Activated T-cell treated with anti-CD3 and anti-CD28 coated beads, Interleukin-2, amount 50 U/mL, for 48 hours (primary cell): ENCODE measurements around the gene ASCC3.
A peak's percentile ranks its signal among the peaks of the same experiment; 100 is the strongest.

Experiments used
- DNase-seq, 2 experiments: peaks; one replicate each; pipeline ENCODE4 v3.0.0-alpha.2; 2020

ASCC3 gene

GRCh38 chr6:100488244-100488643, 392.9 kb downstream of the ASCC3 start:
- DNase-seq: no peak

- DNase-seq: no peak
Observed at GRCh38 chr6:100487638-100488037, 393.5 kb downstream of the ASCC3 start.

- no peak for DNase-seq
Observed at GRCh38 chr6:100485268-100485667, 395.9 kb downstream of the ASCC3 start.

GRCh38 chr6:100484474-100484873, 396.7 kb downstream of the ASCC3 start:
- no peak for DNase-seq

GRCh38 chr6:100482698-100483097, 398.4 kb downstream of the ASCC3 start:
- no peak for DNase-seq

GRCh38 chr6:100479179-100480035, 401.7 kb downstream of the ASCC3 start:
- no peak for DNase-seq

GRCh38 chr6:100475554-100476320, 405.4 kb downstream of the ASCC3 start:
- no peak for DNase-seq

- no peak for DNase-seq
Observed at GRCh38 chr6:100473182-100473581, 407.9 kb downstream of the ASCC3 start.

- DNase-seq: peak; percentile 36 to 55
Observed at GRCh38 chr6:100472674-100473073, 408.5 kb downstream of the ASCC3 start.

GRCh38 chr6:100470422-100471120, 410.6 kb downstream of the ASCC3 start:
- no peak for DNase-seq

GRCh38 chr6:100469101-100469859, 411.8 kb downstream of the ASCC3 start:
- DNase-seq: no peak

- DNase-seq: no peak
Observed at GRCh38 chr6:100468016-100468622, 413.0 kb downstream of the ASCC3 start.

- peak in 1 of 2 experiments; percentile 23 for DNase-seq
Observed at GRCh38 chr6:100467129-100468015, 413.8 kb downstream of the ASCC3 start.

- DNase-seq: no peak
Observed at GRCh38 chr6:100466410-100467128, 414.6 kb downstream of the ASCC3 start.

- DNase-seq: no peak
Observed at GRCh38 chr6:100465701-100466409, 415.3 kb downstream of the ASCC3 start.

- peak; percentile 40 to 52 for DNase-seq
Observed at GRCh38 chr6:100464903-100465700, 416.0 kb downstream of the ASCC3 start, which contains the start of gene SIM1. Gene SIM1 (minus strand): TSS chr6:100464921. CDS start chr6:100463468, 1,453 bp downstream.

- no peak for DNase-seq
Observed at GRCh38 chr6:100464162-100464851, 416.8 kb downstream of the ASCC3 start.

- no peak for DNase-seq
Observed at GRCh38 chr6:100463630-100464161, 417.4 kb downstream of the ASCC3 start.
